Regular cardiac myocyte (primary cell): ENCODE data around the gene TNFAIP3. TPM values are rescaled to one million over a fixed set of nuclear protein-coding genes. Genes with fewer than 3 reads are reported as not detected.

Experiments
- total RNA-seq: library from RNA; depleted of rRNA; stranded (reverse); fragments of >200 nt; gene quantifications from 2 replicates; pipeline ENCODE4 v1.2.3, GENCODE V29; 2014

TNFAIP3 gene
- 36.0 and 47.9 TPM in 2 replicates for total RNA-seq

DNA sequence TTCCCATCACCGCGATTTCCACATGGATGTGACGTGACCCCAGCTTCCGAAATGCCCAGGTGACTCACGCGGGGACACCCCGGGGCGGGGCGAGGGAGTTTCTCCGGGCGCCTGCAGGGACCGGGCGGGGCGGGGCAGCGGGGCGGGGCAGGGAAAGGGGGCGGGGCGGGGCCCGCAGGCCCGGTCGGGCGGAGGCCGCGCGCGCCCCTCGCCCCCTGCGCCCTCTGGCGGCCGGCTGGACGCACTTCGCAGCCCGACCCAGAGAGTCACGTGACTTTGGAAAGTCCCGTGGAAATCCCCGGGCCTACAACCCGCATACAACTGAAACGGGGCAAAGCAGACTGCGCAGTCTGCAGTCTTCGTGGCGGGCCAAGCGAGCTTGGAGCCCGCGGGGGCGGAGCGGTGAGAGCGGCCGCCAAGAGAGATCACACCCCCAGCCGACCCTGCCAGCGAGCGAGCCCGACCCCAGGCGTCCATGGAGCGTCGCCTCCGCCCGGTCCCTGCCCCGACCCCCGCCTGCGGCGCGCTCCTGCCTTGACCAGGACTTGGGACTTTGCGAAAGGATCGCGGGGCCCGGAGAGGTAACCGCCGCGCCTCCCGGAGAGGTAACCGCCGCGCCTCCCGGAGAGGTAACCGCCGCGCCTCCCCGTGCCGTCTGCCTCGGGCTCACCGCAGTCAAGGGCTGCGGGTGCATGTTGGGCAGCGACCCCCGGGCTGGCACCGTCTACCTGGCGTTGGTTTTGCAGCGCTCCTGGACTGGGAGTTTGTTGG is at the start of gene TNFAIP3:
Gene TNFAIP3, plus strand, starts transcription at position 346 of the 771 bp plus-strand sequence. CDS start 3,969 bp downstream, outside the sequence.

Other genes starting within 250 kb of the TNFAIP3 start
- gene PERP, start 240.2 kb downstream of the TNFAIP3 start, total RNA-seq = 14.2 and 21.7 TPM in 2 replicates